ENCODE measurements around the gene BTBD9.

DNA sequence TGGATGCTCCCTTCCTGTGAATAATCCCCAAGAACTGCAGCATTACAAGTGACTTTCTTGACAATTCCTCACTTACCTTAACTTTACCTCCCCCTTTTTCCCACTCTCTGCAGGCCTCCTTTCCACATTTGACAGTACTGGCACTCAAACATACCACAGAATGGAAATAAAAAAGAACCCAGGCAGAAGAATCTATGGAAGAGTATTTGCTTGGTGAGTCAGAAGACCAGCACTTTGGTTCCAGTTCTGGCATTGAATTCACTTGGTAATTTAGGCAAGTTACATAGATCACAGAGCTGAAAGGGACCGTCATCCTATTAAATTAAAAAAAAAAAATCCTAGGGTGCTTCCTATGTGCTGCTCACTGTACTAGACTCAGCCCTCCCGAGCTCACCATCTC, 55.0 kb downstream of the BTBD9 start:
- TF ChIP-seq TAF1 (IDR thresholded peaks at IDR 0.05; ENCODE audit: borderline replicate concordance, low read depth, low read length) (no peak), POLR2A (IDR thresholded peaks at IDR 0.05; ENCODE audit: low read depth, low read length) (no peak), POLR2AphosphoS5 (IDR thresholded peaks at IDR 0.05; ENCODE audit: low read depth, low read length) (no peak)
